Natural killer cell (primary cell): ENCODE measurements around the gene SPATS2L. TPM values are rescaled to one million over a fixed set of nuclear protein-coding genes. Genes with fewer than 3 reads are reported as not detected.
A peak's percentile ranks its signal among the peaks of the same experiment; 100 is the strongest.

ENCODE experiments used
- ATAC-seq, 3 donors: fragments of 150-1000 bp in 2 of 3; fragments of 200-7000 bp in 1 of 3; cut with Tn5 transposase; 1 replicate in 1 of 3; 2 replicates in 2 of 3; pipeline ENCODE4 v1.10.0; 2021; ENCODE audit warnings: mild to moderate bottlenecking in 2 of 3, moderate library complexity in 2 of 3
- DNase-seq, 2 donors: peaks; one replicate each; pipeline versions ENCODE4 v3.0.0 to v3.0.0-alpha.2; 2013 to 2021; ENCODE audit warnings: mixed read lengths in 1 of 2
- H3K27ac ChIP-seq: one replicate; pipeline ENCODE4 v1.5.1; 2013; ENCODE audit warnings: mild to moderate bottlenecking, low read length
- H3K27me3 ChIP-seq: one replicate; pipeline ENCODE4 v1.6.1; 2013; ENCODE audit warnings: low read length; ENCODE audit not compliant: control insufficient read depth, insufficient read depth
- H3K36me3 ChIP-seq: one replicate; pipeline ENCODE4 v1.6.1; 2013; ENCODE audit warnings: low read length; ENCODE audit not compliant: control insufficient read depth, insufficient read depth
- H3K4me1 ChIP-seq: one replicate; pipeline ENCODE4 v1.6.1; 2013; ENCODE audit warnings: low read length; ENCODE audit not compliant: control insufficient read depth, insufficient read depth
- H3K4me3 ChIP-seq: one replicate; pipeline ENCODE4 v1.5.1; 2013; ENCODE audit warnings: low read length
- H3K9me3 ChIP-seq: one replicate; pipeline ENCODE4 v1.6.1; 2013; ENCODE audit warnings: low read length; ENCODE audit not compliant: control insufficient read depth, insufficient read depth
- H3K27ac Mint-ChIP-seq, 2 donors: one replicate each; pipeline ENCODE4 v1.8.0; 2022; ENCODE audit warnings: mild to moderate bottlenecking in 2 of 2, mixed read lengths in 2 of 2, moderate library complexity in 1 of 2
- H3K27me3 Mint-ChIP-seq, 2 donors: one replicate each; pipeline ENCODE4 v1.8.0; 2022; ENCODE audit warnings: low read depth in 2 of 2, mixed read lengths in 2 of 2
- H3K36me3 Mint-ChIP-seq: one replicate; pipeline ENCODE4 v1.8.0; 2022; ENCODE audit warnings: mixed read lengths
- H3K4me1 Mint-ChIP-seq, 2 donors: one replicate each; pipeline ENCODE4 v1.8.0; 2022; ENCODE audit warnings: mixed read lengths in 2 of 2
- H3K4me3 Mint-ChIP-seq: one replicate; pipeline ENCODE4 v1.8.0; 2022; ENCODE audit warnings: mild to moderate bottlenecking, moderate library complexity, mixed read lengths
- H3K9me3 Mint-ChIP-seq, 2 donors: one replicate each; pipeline ENCODE4 v1.8.0; 2022; ENCODE audit warnings: mixed read lengths in 2 of 2
- CTCF ChIP-seq: fragments of 200-600 bp; IDR thresholded peaks from one replicate; pipeline ENCODE4 v1.8.0; 2022; ENCODE audit warnings: antibody characterized with exemption
- WGBS: methylation state at CpG from one replicate; pipeline ENCODE4 v1.1.7; 2013; ENCODE audit warnings: missing lambda C conversion rate; ENCODE audit not compliant: insufficient coverage; 5-methylcytosine and 5-hydroxymethylcytosine counted together
- intact Hi-C: fragments of 100-400 bp; cut with micrococcal nuclease; formaldehyde crosslinking; loops from one replicate; pipeline ENCODE4 v1.14.2; 2022
- total RNA-seq, 4 donors: library from RNA; stranded (reverse); fragments of 120-200 nt in 1 of 4; gene quantifications; one replicate each; pipeline versions ENCODE4 v1.2.3 to v1.2.4, GENCODE V29; 2013 to 2022

Gene SPATS2L
- total RNA-seq, 3 donors from 2014 or later (not counting 1 experiment from before 2014, with no cell fraction given): 3.8 to 10.9 (median 4.4) TPM

DNA sequence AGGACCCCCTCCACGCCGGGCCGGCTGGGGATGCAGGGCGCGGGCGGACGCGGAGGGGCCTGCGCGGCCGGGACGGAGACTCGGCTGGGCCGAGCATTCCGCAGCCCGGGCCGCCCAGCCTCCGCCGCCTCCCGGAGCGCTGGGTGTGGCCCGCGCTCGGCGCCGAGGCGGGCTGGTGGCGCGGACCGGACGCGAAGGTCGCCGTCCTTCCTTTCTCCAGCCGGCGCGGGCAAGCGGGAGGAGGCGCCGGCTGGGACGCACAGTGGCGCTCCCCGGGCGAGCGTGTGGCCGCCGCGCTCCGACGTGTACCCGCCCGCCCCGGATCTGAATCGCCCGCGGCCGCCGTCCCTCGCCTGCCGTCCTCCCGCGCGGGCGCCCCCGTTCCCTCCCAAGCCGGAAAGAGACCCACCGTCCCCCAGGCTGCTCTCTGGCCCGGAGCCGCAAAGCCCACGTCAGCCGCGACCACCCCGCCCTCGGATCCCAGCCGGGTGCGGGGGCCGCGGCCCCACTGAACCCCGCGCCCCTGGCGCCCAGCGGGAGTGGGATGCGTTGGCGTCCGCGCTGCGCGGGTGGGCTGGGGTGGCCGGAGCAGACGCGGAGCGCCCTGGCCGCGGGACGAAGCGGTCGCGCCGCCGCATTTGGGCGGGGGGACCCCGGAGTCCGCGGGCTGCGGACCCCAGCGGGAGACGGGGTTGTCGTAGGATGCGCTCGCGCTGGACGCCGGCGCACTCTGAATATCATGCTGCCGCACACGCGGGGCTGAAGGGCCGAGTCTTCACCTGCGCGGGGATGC, 634 bp downstream of the SPATS2L start:
- H3K27ac Mint-ChIP-seq: no peak overlapping the region
- H3K4me3 Mint-ChIP-seq: peak overlapping the region; percentile 79
- under 1% methylated on average over 120 of the region's 120 CpGs for WGBS
- H3K27me3 Mint-ChIP-seq: peaks cover 23 to 24% of the 10 kb centered on the region in 2 donors
- no peak overlapping the region for H3K27ac ChIP-seq
- no peaks in the 10 kb centered on the region for H3K9me3 ChIP-seq
- peak; percentile 17 to 52 for DNase-seq
- intact Hi-C loops: no loop called here
- no peaks in the 10 kb centered on the region for H3K36me3 ChIP-seq
- peak; percentile 49 to 68 (median 60) for ATAC-seq
- peak overlapping the region; percentile 42 for H3K4me3 ChIP-seq
- TF ChIP-seq CTCF: no peak
- no peaks in the 10 kb centered on the region for H3K36me3 Mint-ChIP-seq
- H3K4me1 Mint-ChIP-seq: peaks cover 7 to 8% of the 10 kb centered on the region in 2 donors
- H3K4me1 ChIP-seq: peaks cover 8% of the 10 kb centered on the region
- H3K9me3 Mint-ChIP-seq: no peaks in the 10 kb centered on the region
- H3K27me3 ChIP-seq: no peaks in the 10 kb centered on the region

DNA sequence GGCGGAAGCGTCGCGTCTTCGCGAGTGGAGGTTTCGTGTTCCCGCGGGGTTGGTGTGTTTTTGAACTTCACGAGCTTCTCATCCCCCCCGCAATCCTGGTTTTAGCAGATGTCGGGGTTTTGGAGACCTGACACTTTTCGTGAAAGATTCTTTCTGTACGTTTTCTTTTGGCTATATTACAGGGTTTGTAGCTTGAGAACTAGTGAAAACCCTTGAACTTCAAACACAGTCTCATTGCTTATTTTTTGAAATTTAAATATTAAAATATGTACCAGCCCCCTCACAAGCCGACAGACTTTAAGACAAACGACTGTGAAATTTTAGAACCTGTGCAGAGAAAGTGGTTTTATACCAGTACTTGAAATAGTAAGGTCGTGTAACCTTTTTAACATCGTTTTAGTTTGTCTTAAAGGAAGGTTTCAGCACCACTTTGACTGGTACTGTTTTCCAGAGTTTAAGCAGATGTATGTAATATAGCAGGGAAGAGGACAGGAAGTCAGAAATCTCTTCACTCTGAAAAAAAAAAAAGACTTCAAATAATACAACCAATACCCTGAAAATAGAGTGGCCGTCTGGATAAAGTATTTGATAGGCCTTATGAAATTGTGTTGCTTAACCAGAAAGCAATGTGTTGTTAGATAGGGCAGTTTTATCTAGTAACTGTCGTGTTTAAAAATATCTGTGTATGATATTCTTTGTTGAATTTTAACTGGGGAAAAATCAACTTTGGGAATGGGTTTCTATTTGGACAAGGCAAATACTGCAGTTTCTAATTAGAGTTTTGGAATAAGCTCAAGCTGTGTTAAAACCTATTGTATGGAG, 1.4 kb downstream of the SPATS2L start:
- Histone ChIP-seq H3K9me3 (no peaks in the 10 kb centered on the region), H3K27ac (no peak overlapping the region), H3K4me1 (peaks cover 8% of the 10 kb centered on the region), H3K27me3 (no peaks in the 10 kb centered on the region), H3K4me3 (peak overlapping the region; percentile 42), H3K36me3 (no peaks in the 10 kb centered on the region)
- WGBS: 19% methylated on average over 19 of the region's 20 CpGs
- TF ChIP-seq CTCF: no peak
- DNase-seq: no peak
- ATAC-seq: no peak
- Mint-ChIP-seq H3K4me3 (peak overlapping the region; percentile 79), H3K4me1 (peaks cover 7 to 8% of the 10 kb centered on the region in 2 donors), H3K36me3 (no peaks in the 10 kb centered on the region), H3K27me3 (peaks cover 16 to 19% of the 10 kb centered on the region in 2 donors), H3K9me3 (no peaks in the 10 kb centered on the region), H3K27ac (no peak overlapping the region)
- intact Hi-C loops: no loop called here

DNA sequence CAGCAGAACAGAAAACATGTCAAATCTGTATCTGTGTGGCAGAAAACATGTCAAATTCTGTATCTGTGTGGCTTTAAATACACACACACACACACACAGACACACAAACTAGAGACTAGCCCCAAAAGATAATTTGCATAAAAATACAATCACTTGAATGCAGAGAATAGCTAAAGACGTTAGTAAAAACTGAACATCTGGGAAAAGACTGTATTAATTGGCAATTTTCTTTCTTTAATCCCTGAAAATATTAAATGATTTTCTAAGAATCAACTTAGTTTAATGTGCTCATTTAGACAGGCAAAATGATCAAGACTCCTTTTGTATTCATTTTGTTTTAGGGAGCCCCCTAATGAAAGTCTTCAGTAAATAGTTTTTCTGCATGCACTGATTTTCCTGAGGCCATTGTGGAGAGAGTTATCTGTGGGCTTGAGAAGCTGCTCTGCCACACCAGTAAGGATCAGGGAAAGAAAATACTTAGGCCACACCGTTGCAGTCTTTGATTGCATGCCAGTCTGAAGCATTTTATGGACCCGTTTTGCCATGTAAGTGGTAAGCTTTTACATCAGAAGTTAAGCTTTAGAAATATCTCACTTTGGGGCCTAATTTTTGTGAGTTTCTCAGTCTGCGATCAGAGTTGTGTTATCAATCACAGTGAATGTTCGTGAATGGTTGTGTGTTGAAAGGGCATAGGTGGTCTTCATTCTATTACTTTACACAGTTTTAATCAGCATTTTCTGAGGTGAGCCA, 2.2 kb downstream of the SPATS2L start:
- H3K27me3 ChIP-seq: no peaks in the 10 kb centered on the region
- Mint-ChIP-seq H3K27me3 (peaks cover 8 to 19% of the 10 kb centered on the region in 2 donors), H3K36me3 (no peaks in the 10 kb centered on the region), H3K9me3 (no peaks in the 10 kb centered on the region), H3K27ac (no peak overlapping the region), H3K4me1 (peaks cover 7 to 8% of the 10 kb centered on the region in 2 donors), H3K4me3 (peak overlapping the region; percentile 79)
- intact Hi-C loops: no loop called here
- no peaks in the 10 kb centered on the region for H3K9me3 ChIP-seq
- no peak for DNase-seq
- H3K36me3 ChIP-seq: no peaks in the 10 kb centered on the region
- H3K27ac ChIP-seq: no peak overlapping the region
- no peak overlapping the region for H3K4me3 ChIP-seq
- H3K4me1 ChIP-seq: peaks cover 8% of the 10 kb centered on the region
- TF ChIP-seq CTCF: no peak
- no peak for ATAC-seq
- 79% methylated on average over 3 of the region's 5 CpGs for WGBS
